ENCODE measurements around the gene TFAP2E.

DNA sequence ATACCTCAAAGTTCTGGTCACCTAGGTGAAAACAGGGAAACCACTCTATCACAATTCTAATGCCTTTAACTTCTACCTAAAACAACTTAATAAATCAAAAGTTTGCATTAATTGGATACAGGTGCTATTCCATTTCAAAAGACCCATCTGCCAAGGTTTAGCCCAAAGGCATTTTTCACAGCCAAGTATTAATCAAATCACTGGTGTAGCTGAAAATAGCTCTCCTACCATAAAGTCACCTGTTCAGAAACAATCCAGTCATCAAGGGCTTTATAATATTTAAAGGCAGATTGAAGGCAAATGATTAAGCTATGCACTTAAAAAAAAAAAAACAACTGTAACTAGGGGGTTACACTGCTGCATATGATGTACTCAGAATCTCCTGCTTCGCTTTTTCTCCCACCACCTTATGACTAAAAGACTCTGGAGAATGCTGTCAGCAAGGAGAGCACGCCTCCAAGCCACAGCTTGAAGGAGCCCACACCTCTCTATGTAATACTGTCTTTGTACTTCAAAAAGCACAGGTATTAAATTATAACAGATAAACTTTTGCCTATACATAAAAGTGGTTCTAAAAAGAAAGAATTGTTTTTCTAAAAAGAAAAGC lies 36.5 kb upstream of the TFAP2E start:
- TF ChIP-seq, protein P1, sequence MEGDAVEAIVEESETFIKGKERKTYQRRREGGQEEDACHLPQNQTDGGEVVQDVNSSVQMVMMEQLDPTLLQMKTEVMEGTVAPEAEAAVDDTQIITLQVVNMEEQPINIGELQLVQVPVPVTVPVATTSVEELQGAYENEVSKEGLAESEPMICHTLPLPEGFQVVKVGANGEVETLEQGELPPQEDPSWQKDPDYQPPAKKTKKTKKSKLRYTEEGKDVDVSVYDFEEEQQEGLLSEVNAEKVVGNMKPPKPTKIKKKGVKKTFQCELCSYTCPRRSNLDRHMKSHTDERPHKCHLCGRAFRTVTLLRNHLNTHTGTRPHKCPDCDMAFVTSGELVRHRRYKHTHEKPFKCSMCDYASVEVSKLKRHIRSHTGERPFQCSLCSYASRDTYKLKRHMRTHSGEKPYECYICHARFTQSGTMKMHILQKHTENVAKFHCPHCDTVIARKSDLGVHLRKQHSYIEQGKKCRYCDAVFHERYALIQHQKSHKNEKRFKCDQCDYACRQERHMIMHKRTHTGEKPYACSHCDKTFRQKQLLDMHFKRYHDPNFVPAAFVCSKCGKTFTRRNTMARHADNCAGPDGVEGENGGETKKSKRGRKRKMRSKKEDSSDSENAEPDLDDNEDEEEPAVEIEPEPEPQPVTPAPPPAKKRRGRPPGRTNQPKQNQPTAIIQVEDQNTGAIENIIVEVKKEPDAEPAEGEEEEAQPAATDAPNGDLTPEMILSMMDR (conservative IDR thresholded peaks at IDR 0.05; ENCODE audit: low read depth, low read length): no peak
- no peak for TF ChIP-seq EZH2phosphoT487 (IDR thresholded peaks at IDR 0.05; ENCODE audit: borderline replicate concordance, low read length)

Measured in PC-3 (cell line).